ENCODE data around the gene SLC9A3.

Gene SLC9A3

GRCh38 chr5:528629-529511 is 4.6 kb upstream of the SLC9A3 start:
- Histone ChIP-seq H3K4me1 (ENCODE audit: control insufficient read depth, insufficient read depth, low read length) (no peaks in the 10 kb centered on the region), H3K9me3 (ENCODE audit: control insufficient read depth, insufficient read depth, low read depth, low read length) (no peaks in the 10 kb centered on the region), H3K4me3 (ENCODE audit: low read depth, low read length) (no peak overlapping the region), H3K36me3 (ENCODE audit: control insufficient read depth in 2 of 2, insufficient read depth in 1 of 2, low read length in 2 of 2) (no peaks in the 10 kb centered on the region), H3K27ac (ENCODE audit: extremely low read depth, low read depth, low read length) (no peak overlapping the region)
- TF ChIP-seq ZNF658 (tag by site-specific recombination; IDR thresholded peaks at IDR 0.05): no peak
- no peak for TF ChIP-seq ZNF548 (tag by site-specific recombination; IDR thresholded peaks at IDR 0.05)
- TF ChIP-seq ZNF600 (tag by site-specific recombination; IDR thresholded peaks at IDR 0.05): 0 out of 2 replicates have a peak, but pooled peaks have one; percentile 53
- POLR2A ChIA-PET: no interaction called here
- CTCF ChIA-PET: interaction anchor here (0.6 kb wide), 2 partner anchors 374 to 1113 kb away, joined by 4 to 5 read pairs; no protein-coding TSS in a partner anchor

GRCh38 chr5:527646-528628 is 3.7 kb upstream of the SLC9A3 start:
- no peak overlapping the region for H3K4me3 ChIP-seq (ENCODE audit: low read depth, low read length)
- H3K4me1 ChIP-seq (ENCODE audit: control insufficient read depth, insufficient read depth, low read length): no peaks in the 10 kb centered on the region
- ChIA-PET CTCF (interaction anchor here (0.6 kb wide), 2 partner anchors 375 to 1114 kb away, joined by 4 to 5 read pairs; no protein-coding TSS in a partner anchor), POLR2A (no interaction called here)
- no peaks in the 10 kb centered on the region for H3K9me3 ChIP-seq (ENCODE audit: control insufficient read depth, insufficient read depth, low read depth, low read length)
- TF ChIP-seq ZNF654 (tag by site-specific recombination; IDR thresholded peaks at IDR 0.05; ENCODE audit: low read depth): no peak
- no peak for TF ChIP-seq ZNF677 (tag by site-specific recombination; IDR thresholded peaks at IDR 0.05)
- TF ChIP-seq ZNF366 (tag by site-specific recombination; conservative IDR thresholded peaks at IDR 0.05): no peak
- H3K36me3 ChIP-seq (ENCODE audit: control insufficient read depth in 2 of 2, insufficient read depth in 1 of 2, low read length in 2 of 2): no peaks in the 10 kb centered on the region
- no peak overlapping the region for H3K27ac ChIP-seq (ENCODE audit: extremely low read depth, low read depth, low read length)

- H3K9me3 ChIP-seq (ENCODE audit: control insufficient read depth, insufficient read depth, low read depth, low read length): no peaks in the 10 kb centered on the region
- no peak for TF ChIP-seq ZNF221 (tag by site-specific recombination; IDR thresholded peaks at IDR 0.05; ENCODE audit: borderline replicate concordance)
- TF ChIP-seq, protein P1, sequence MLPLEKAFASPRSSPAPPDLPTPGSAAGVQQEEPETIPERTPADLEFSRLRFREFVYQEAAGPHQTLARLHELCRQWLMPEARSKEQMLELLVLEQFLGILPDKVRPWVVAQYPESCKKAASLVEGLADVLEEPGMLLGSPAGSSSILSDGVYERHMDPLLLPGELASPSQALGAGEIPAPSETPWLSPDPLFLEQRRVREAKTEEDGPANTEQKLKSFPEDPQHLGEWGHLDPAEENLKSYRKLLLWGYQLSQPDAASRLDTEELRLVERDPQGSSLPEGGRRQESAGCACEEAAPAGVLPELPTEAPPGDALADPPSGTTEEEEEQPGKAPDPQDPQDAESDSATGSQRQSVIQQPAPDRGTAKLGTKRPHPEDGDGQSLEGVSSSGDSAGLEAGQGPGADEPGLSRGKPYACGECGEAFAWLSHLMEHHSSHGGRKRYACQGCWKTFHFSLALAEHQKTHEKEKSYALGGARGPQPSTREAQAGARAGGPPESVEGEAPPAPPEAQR (tag by site-specific recombination; IDR thresholded peaks at IDR 0.05): no peak
- TF ChIP-seq ZNF600 (tag by site-specific recombination; IDR thresholded peaks at IDR 0.05): peak; percentile 23; the same call in 1 of the 2 replicates
- POLR2A ChIA-PET: no interaction called here
These were observed 2.3 kb upstream of the SLC9A3 start for GRCh38 chr5:526456-527088.

GRCh38 chr5:525916-526315 is 1.7 kb upstream of the SLC9A3 start:
- no peaks in the 10 kb centered on the region for H3K36me3 ChIP-seq (ENCODE audit: control insufficient read depth in 2 of 2, insufficient read depth in 1 of 2, low read length in 2 of 2)
- ChIA-PET CTCF (interaction anchor here (0.7 kb wide), 1 partner anchor 25 kb away, joined by 4 read pairs; no protein-coding TSS in a partner anchor), POLR2A (no interaction called here)
- H3K4me1 ChIP-seq (ENCODE audit: control insufficient read depth, insufficient read depth, low read length): no peaks in the 10 kb centered on the region
- H3K27ac ChIP-seq (ENCODE audit: extremely low read depth, low read depth, low read length): no peak overlapping the region
- H3K9me3 ChIP-seq (ENCODE audit: control insufficient read depth, insufficient read depth, low read depth, low read length): no peaks in the 10 kb centered on the region
- no peak overlapping the region for H3K4me3 ChIP-seq (ENCODE audit: low read depth, low read length)
- TF ChIP-seq PATZ1 (tag by site-specific recombination; IDR thresholded peaks at IDR 0.05) (no peak), ZNF701 (tag by site-specific recombination; IDR thresholded peaks at IDR 0.05) (no peak), RBAK (tag by site-specific recombination; IDR thresholded peaks at IDR 0.05) (no peak), ZNF341 (tag by site-specific recombination; IDR thresholded peaks at IDR 0.05; ENCODE audit: low read depth) (no peak), ZNF843 (tag by site-specific recombination; IDR thresholded peaks at IDR 0.05) (no peak), ZNF391 (tag by site-specific recombination; IDR thresholded peaks at IDR 0.05; ENCODE audit: borderline replicate concordance, low read depth) (no peak), ZNF639 (tag by site-specific recombination; IDR thresholded peaks at IDR 0.05) (no peak), TRIM28 (IDR thresholded peaks at IDR 0.05; ENCODE audit: borderline replicate concordance, low read length) (no peak), ZNF416 (tag by site-specific recombination; IDR thresholded peaks at IDR 0.05) (no peak)

More at GRCh38 chr5:526456-527088, 2.3 kb upstream of the SLC9A3 start:
- CTCF ChIA-PET: interaction anchor here (0.7 kb wide), 1 partner anchor 25 kb away, joined by 4 read pairs; no protein-coding TSS in a partner anchor
- H3K27ac ChIP-seq (ENCODE audit: extremely low read depth, low read depth, low read length): no peak overlapping the region
- no peaks in the 10 kb centered on the region for H3K4me1 ChIP-seq (ENCODE audit: control insufficient read depth, insufficient read depth, low read length)
- no peaks in the 10 kb centered on the region for H3K36me3 ChIP-seq (ENCODE audit: control insufficient read depth in 2 of 2, insufficient read depth in 1 of 2, low read length in 2 of 2)
- H3K4me3 ChIP-seq (ENCODE audit: low read depth, low read length): no peak overlapping the region
